ENCODE measurements around the gene CDK16.
A peak's percentile ranks its signal among the peaks of the same experiment; 100 is the strongest.

The CDK16 gene

DNA sequence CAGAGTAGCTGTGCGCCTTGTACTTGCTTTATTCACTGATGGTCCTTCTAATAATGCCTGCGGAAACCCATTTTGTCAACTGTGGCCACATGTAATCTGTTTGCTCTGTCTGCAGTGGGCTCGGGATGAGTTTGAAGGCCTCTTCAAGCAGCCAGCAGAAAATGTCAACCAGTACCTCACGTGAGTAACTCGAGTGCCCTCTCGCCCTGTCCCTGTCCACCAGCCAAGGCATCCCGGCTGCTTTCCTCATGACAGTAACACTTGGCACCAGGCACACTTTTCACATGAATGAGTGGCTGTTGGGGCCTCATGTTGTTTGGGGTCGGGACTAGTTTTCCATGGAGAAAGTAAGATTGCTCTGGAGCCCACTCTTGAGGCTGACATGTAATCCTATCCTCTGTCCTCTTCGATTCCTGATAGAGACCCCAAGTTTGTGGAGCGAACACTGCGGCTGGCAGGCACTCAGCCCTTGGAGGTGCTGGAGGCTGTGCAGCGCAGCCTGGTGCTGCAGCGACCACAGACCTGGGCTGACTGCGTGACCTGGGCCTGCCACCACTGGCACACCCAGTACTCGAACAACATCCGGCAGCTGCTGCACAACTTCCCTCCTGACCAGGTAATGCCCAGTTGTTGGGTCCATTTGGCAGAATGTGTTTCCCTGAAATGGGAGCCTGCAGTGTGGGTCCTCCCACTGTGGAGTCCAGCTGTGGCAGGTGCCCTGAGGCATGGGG lies 8.8 kb upstream of the CDK16 start:
- DNase-seq, result no peak

DNA sequence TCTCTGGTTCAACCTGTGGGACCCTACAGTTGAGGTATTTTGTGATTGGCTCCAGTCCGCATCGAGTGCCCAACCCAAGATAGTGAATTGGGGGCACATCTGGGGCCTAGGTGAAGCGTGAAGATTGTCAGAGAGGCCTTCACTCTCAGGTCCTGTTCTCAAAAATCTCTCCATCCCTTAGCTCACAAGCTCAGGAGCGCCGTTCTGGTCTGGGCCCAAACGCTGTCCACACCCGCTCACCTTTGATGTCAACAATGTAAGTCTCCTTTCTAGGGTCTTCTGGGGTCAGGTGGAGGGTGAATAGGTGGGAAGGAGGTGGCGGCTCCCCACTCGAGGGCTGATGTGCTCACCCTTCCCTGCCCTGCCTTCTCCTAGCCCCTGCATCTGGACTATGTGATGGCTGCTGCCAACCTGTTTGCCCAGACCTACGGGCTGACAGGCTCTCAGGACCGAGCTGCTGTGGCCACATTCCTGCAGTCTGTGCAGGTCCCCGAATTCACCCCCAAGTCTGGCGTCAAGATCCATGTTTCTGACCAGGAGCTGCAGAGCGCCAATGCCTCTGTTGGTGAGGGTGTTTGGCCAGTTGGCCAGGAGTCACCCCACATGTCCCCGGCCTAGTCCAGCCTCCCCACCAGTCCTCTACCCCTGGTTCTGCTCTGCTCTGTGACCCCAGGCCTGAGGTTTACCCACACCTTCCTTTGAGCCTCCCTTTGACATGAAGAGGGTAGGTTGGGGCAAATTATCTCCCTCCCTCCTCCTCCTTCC lies 7.6 kb upstream of the CDK16 start:
- DNase-seq, result no peak

GRCh38 chrX:47212381-47213293 lies 5.8 kb upstream of the CDK16 start:
- no peak for DNase-seq

DNA sequence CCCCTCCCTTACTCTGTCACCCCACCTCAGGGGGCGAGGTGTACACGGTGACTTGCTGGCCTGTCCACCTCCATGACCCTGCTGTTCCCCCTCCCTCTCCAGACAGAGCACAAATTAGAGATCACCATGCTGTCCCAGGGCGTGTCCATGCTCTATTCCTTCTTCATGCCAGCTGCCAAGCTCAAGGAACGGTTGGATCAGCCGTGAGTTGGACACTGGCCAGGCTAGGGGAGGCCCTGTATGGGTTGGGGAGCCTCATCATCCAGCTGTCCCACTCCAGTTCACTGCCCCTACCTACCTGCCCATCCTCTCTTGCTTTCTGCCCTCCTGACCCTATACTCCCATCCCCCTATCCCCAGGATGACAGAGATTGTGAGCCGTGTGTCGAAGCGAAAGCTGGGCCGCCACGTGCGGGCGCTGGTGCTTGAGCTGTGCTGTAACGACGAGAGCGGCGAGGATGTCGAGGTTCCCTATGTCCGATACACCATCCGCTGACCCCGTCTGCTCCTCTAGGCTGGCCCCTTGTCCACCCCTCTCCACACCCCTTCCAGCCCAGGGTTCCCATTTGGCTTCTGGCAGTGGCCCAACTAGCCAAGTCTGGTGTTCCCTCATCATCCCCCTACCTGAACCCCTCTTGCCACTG lies 3.9 kb upstream of the CDK16 start:
- no peak for DNase-seq

GRCh38 chrX:47215291-47215900 lies 3.1 kb upstream of the CDK16 start:
- DNase-seq, result no peak

DNA sequence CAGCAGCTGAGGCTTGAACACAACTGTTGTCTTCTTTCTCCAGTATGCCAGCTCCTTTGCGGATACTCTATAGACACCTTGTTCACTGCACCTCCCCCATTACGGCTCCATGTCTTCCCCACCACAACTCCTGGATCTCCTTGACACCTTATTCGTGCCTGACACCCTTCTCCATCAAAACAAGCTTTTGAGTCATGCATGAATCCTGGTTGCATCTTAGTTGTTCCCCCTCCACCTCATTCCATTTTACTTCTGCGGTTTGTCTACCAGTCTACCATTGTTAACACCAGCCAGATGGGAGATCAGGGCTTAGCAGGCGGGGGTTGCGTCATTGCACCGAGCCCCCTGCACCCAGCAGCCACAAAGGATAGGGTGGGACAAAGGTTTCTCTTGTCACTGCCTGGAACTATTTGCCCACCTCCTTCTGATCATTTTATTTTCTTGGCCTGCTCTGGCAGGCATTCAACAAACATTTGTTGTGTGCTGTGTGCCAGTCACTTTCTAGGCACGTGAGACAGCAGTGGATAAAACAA lies 2.0 kb upstream of the CDK16 start:
- no peak for DNase-seq

DNA sequence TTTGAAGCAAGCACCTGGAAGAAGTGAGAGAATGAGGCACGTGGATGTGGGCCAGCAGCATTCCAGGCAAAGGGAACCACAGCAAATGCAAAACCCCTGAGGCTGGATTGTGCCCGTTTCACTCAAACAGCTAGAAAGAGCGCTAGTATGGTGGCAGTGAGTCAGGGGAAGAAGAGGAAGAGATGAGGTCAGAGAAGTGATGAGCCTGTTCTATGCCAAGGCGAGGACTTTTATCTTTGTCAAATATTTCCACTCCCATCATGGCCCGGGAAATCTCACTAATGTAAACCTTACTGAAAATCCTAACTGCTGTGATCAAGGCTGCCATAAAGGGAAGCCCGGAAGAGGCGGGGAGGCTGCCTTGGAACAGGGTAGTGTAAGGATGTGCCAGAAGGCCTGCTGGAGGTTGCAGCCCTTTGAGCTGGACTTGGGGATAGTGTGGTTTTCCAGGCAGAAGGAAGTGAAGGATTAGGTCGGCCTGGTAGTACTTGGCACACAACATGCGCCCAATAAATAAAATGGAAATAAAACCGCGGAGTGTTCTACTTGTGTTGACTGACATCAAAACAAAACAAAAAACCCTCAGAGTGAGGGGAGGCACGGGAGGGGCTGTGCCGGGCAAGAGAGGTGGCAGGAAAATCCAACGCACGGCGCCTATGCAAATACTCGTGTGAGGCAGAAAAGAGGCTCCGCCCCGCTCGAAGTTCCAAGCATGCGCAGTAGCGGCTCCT lies 1.2 kb upstream of the CDK16 start:
- DNase-seq, result no peak

- peak; percentile 87 to 99 for DNase-seq
These were observed 615 bp upstream of the CDK16 start for GRCh38 chrX:47217852-47218279.

DNA sequence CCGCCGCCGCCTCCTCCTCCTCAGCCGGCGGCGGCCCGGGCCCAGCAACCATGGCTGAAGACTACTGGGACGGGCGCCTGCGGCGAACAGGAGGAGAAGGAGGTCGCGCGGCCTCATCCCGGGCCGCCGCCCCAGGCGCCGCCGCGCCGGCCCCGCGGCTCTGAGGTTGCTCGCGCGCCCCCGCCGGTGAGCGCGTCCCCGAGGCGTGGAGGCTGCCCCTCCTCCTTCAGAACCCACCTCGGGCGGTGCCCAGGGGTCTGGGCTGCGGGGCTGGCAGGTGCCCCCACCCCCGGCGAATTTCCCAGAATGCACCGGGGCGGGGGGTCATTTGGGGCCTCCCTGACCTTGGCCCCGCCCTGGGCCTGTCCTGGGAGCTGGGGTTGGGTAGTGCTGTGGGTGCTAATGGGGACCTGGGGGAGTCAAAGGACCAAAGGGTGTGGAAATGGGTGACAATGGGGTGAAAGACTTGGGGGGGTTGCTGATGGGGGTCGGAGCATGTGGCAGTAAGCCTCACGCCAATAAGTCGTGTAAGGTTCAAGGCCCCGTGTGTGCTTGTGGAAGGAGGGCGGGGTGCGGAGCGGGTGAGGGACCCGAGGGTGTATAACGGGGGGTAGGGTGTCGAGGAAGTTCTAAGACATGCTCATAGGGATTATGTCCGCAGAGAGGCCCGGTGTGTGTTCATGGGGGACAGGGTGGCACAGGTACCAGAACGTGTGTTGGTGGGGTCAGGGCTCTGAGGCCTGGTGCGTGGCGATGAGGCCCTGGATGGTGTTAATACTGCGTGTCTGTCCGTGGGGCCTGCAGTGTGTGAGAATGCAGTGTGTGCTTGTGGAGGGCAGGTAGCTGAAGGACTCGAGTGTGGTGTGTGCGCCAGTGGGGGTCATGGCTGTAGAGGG lies 687 bp downstream of the CDK16 start:
- DNase-seq, result no peak

DNA sequence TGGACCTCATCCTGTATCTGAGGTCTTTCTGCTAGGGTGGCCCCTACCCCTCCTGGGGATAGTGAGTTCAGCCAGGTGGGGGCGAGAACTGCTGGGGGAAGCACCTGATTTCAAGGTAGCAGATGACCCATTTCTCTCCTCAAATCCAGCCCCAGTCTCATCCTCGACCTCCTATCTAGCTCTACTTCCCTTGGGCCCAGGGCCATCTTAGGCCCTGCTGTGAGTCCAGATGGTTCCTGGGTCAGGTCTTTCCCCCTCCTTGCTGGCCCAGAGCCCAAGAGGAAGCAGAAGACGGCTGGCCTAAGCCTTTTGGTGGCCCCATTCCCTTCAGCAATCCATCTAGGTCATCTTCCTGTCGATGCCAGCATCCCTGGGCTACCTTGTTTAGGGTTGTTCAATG lies 3.3 kb downstream of the CDK16 start:
- DNase-seq, result no peak

- DNase-seq, result no peak
These were observed 4.4 kb downstream of the CDK16 start for GRCh38 chrX:47222751-47223350.

GRCh38 chrX:47223476-47224250 lies 5.2 kb downstream of the CDK16 start:
- DNase-seq, result no peak

DNA sequence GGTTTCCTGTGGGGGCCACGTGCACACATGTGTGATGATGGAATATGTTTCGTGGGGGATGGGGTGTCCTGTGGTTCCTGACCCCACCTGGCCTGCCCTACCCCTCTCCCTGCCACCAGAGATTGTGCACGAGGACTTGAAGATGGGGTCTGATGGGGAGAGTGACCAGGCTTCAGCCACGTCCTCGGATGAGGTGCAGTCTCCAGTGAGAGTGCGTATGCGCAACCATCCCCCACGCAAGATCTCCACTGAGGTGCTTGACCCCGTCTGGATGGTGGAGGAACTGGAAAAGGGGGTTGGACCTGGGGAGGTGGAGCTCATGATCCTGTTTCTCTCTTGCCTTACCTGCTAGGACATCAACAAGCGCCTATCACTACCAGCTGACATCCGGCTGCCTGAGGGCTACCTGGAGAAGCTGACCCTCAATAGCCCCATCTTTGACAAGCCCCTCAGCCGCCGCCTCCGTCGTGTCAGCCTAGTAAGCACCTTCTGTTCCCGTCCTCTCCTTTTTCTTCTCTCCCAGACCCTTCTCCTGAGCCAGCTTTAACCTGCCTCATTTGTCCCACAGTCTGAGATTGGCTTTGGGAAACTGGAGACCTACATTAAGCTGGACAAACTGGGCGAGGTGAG lies 5.9 kb downstream of the CDK16 start:
- no peak for DNase-seq

- DNase-seq, result no peak
These were observed 6.4 kb downstream of the CDK16 start for GRCh38 chrX:47224896-47225290.

DNA sequence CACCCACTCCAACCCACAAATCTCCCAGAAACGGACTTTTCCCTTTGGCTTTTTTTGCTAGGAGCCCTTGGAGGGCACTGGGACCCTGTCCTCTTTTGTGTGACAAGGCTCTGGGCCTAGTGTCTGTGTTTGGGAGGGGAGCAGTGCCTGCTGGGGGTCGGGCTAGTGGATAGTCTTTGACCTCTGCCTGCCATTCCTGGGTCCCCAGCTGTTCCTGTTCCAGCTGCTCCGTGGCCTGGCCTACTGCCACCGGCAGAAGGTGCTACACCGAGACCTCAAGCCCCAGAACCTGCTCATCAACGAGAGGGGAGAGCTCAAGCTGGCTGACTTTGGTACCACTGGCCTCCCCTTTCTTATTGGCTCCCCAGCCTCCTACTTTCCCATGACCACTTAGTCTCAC lies 7.6 kb downstream of the CDK16 start:
- DNase-seq, result no peak

GRCh38 chrX:47226531-47227333 lies 8.3 kb downstream of the CDK16 start:
- DNase-seq, result no peak

DNA sequence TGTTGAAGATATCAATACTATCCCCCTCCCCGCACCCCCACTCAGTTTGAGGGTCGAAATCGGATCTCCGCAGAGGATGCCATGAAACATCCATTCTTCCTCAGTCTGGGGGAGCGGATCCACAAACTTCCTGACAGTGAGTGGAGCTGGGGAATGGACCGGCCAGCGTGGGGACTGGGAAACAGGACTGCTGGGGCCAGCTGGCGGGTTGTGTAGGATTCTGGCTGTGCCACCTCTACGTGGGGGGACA lies 8.8 kb downstream of the CDK16 start:
- DNase-seq, result no peak
